GM18873 (cell line): ENCODE data around the gene CMC2.

Experiments used
- ATAC-seq: cut with Tn5 transposase; IDR thresholded peaks from one replicate; pipeline ENCODE4 v1.9.1; 2021; ENCODE audit warnings: mild to moderate bottlenecking, moderate library complexity, moderate number of reproducible peaks; ENCODE audit not compliant: unreplicated experiment, low FRiP score

The CMC2 gene

GRCh38 chr16:80938004-80938878 lies 68.4 kb downstream of the CMC2 start:
- ATAC-seq = no peak

- no peak for ATAC-seq
These were observed 70.3 kb downstream of the CMC2 start for GRCh38 chr16:80936410-80936809.

- no peak for ATAC-seq
These were observed 71.0 kb downstream of the CMC2 start for GRCh38 chr16:80935691-80936090.

GRCh38 chr16:80932708-80933095 lies 74.0 kb downstream of the CMC2 start:
- ATAC-seq = no peak

GRCh38 chr16:80931801-80932707 lies 74.6 kb downstream of the CMC2 start:
- ATAC-seq = no peak

- ATAC-seq = no peak
These were observed 82.2 kb downstream of the CMC2 start for GRCh38 chr16:80924372-80924978.

- no peak for ATAC-seq
These were observed 83.3 kb downstream of the CMC2 start for GRCh38 chr16:80923356-80923755.
